IMR-90 (cell line): Measurements from ENCODE around the gene GK. TPM values are rescaled to one million over a fixed set of nuclear protein-coding genes. Genes with fewer than 3 reads are reported as not detected.

Source experiments
- ATAC-seq: fragments of 200-7000 bp; cut with Tn5 transposase; 2 replicates; pipeline ENCODE4 v1.9.1; 2020; ENCODE audit warnings: low read depth, mild to moderate bottlenecking, moderate library complexity
- BruUV-seq: library from RNA; stranded (reverse); fragments of 400-500 nt; replicated peaks from 2 replicates; lab custom pipeline; 2021; lab: Mats Ljungman, UMichigan
- CTCF ChIA-PET: fragments of 300-600 bp; formaldehyde crosslinking; extraction: SDS; loops from one replicate; lab custom pipeline; 2021; ENCODE audit warnings: antibody characterized with exemption; lab: Yijun Ruan, JAX
- POLR2A ChIA-PET: fragments of 300-600 bp; sonication (Branson Sonifier 250); formaldehyde crosslinking; loops from one replicate; lab custom pipeline; 2022; ENCODE audit warnings: antibody characterized with exemption; ENCODE audit not compliant: unreplicated experiment; lab: Charles Lee
- DNase-seq: peaks from one replicate; pipeline ENCODE4 v3.0.0; 2013
- H2AFZ ChIP-seq: replicated peaks from 2 replicates; pipeline ENCODE3; 2013; ENCODE audit warnings: low read length, mild to moderate bottlenecking; ENCODE audit not compliant: poor library complexity
- H2AK5ac ChIP-seq: 2 replicates; pipeline ENCODE4 v1.6.1; 2013; ENCODE audit warnings: low read depth, low read length, inconsistent platforms
- H2AK9ac ChIP-seq: replicated peaks from 2 replicates; pipeline ENCODE3; 2013; ENCODE audit warnings: mild to moderate bottlenecking, low read depth, low read length, moderate library complexity; ENCODE audit not compliant: poor library complexity
- H2BK120ac ChIP-seq: 2 replicates; pipeline ENCODE4 v1.6.1; 2013; ENCODE audit warnings: low read depth, low read length, inconsistent platforms
- H2BK15ac ChIP-seq: 3 replicates; pipeline ENCODE4 v1.6.1; 2013; ENCODE audit warnings: low read depth, low read length, inconsistent platforms
- H2BK20ac ChIP-seq: 2 replicates; pipeline ENCODE4 v1.6.1; 2013; ENCODE audit warnings: low read depth, mild to moderate bottlenecking, inconsistent platforms, low read length, moderate library complexity
- H2BK5ac ChIP-seq: 2 replicates; pipeline ENCODE4 v1.6.1; 2013; ENCODE audit warnings: mild to moderate bottlenecking, low read depth, low read length, inconsistent platforms; ENCODE audit not compliant: poor library complexity, severe bottlenecking
- H3K14ac ChIP-seq: replicated peaks from 2 replicates; pipeline ENCODE4 v1.6.1; 2013; ENCODE audit warnings: low read depth, low read length, inconsistent platforms
- H3K18ac ChIP-seq: 2 replicates; pipeline ENCODE4 v1.6.1; 2013; ENCODE audit warnings: low read depth, low read length, control low read depth
- H3K23ac ChIP-seq: 2 replicates; pipeline ENCODE4 v1.6.1; 2013; ENCODE audit warnings: low read depth, low read length, inconsistent platforms
- H3K27ac ChIP-seq: 2 replicates; pipeline ENCODE4 v1.5.1; 2013; ENCODE audit warnings: mild to moderate bottlenecking, control low read depth, low read length; ENCODE audit not compliant: insufficient read depth
- H3K27me3 ChIP-seq: 2 replicates; pipeline ENCODE4 v1.6.1; 2013; ENCODE audit warnings: low read length; ENCODE audit not compliant: control insufficient read depth, insufficient read depth
- H3K36me3 ChIP-seq: 2 replicates; pipeline ENCODE4 v1.6.1; 2013; ENCODE audit warnings: low read length, mixed read lengths; ENCODE audit not compliant: control insufficient read depth, insufficient read depth
- H3K4ac ChIP-seq: 2 replicates; pipeline ENCODE4 v1.6.1; 2013; ENCODE audit warnings: low read depth, low read length, inconsistent platforms
- H3K4me1 ChIP-seq: 2 replicates; pipeline ENCODE4 v1.6.1; 2013; ENCODE audit warnings: low read length, mixed read lengths; ENCODE audit not compliant: control insufficient read depth, insufficient read depth
- H3K4me2 ChIP-seq: 2 replicates; pipeline ENCODE4 v1.6.1; 2013; ENCODE audit warnings: low read depth, mild to moderate bottlenecking, control low read depth, low read length, moderate library complexity
- H3K4me3 ChIP-seq: 2 replicates; pipeline ENCODE4 v1.5.1; 2013; ENCODE audit warnings: low read depth, mild to moderate bottlenecking, control low read depth, low read length, moderate library complexity; ENCODE audit not compliant: insufficient read depth
- H3K56ac ChIP-seq: 2 replicates; pipeline ENCODE4 v1.6.1; 2013; ENCODE audit warnings: low read length, inconsistent platforms; ENCODE audit not compliant: insufficient read depth; ENCODE audit errors: extremely low read depth
- H3K79me1 ChIP-seq, 2 experiments: 2 replicates each; pipeline ENCODE4 v1.6.1; 2013; ENCODE audit warnings: low read length in 2 of 2, inconsistent platforms in 1 of 2, low read depth in 1 of 2
- H3K9ac ChIP-seq: 2 replicates; pipeline ENCODE4 v1.6.1; 2013; ENCODE audit warnings: low read depth, low read length, control low read depth
- H3K9me1 ChIP-seq: 2 replicates; pipeline ENCODE4 v1.6.1; 2013; ENCODE audit warnings: low read length, inconsistent platforms; ENCODE audit not compliant: insufficient read depth
- H3K9me3 ChIP-seq: 2 replicates; pipeline ENCODE4 v1.6.1; 2013; ENCODE audit warnings: low read length; ENCODE audit not compliant: control insufficient read depth, insufficient read depth
- H4K20me1 ChIP-seq: 2 replicates; pipeline ENCODE4 v1.6.1; 2013; ENCODE audit warnings: low read length, inconsistent platforms; ENCODE audit not compliant: insufficient read depth
- H4K5ac ChIP-seq: 2 replicates; pipeline ENCODE4 v1.6.1; 2013; ENCODE audit warnings: mild to moderate bottlenecking, low read depth, low read length, control low read depth
- H4K8ac ChIP-seq, 2 experiments: 2 replicates each; pipeline ENCODE4 v1.6.1; 2013; ENCODE audit warnings: low read depth in 2 of 2, low read length in 2 of 2, control low read depth in 1 of 2, inconsistent platforms in 1 of 2
- H4K91ac ChIP-seq: 2 replicates; pipeline ENCODE4 v1.6.1; 2013; ENCODE audit warnings: low read depth, low read length, inconsistent platforms; ENCODE audit not compliant: insufficient read depth
- BHLHE40 ChIP-seq: fragments of 150-350 bp; IDR thresholded peaks from 2 replicates; pipeline ENCODE4 v1.6.1; 2016; ENCODE audit warnings: mild to moderate bottlenecking, low read depth, low read length
- CHD1 ChIP-seq: IDR thresholded peaks from 2 replicates; pipeline ENCODE4 v1.6.1; 2012; ENCODE audit warnings: low read depth, low read length, improper control_type of control experiment
- FOS ChIP-seq: fragments of 150-350 bp; IDR thresholded peaks from 2 replicates; pipeline ENCODE4 v1.6.1; 2016; ENCODE audit warnings: low read depth, low read length
- MXI1 ChIP-seq: IDR thresholded peaks from 2 replicates; pipeline ENCODE4 v1.6.1; 2012; ENCODE audit warnings: low read depth, mild to moderate bottlenecking, low read length, moderate library complexity, borderline replicate concordance
- NFE2L2 ChIP-seq: fragments of 150-350 bp; IDR thresholded peaks from 2 replicates; pipeline ENCODE4 v1.6.1; 2016; ENCODE audit warnings: low read depth, mild to moderate bottlenecking, low read length
- POLR2A ChIP-seq: IDR thresholded peaks from 2 replicates; pipeline ENCODE4 v1.6.1; 2012; ENCODE audit warnings: mild to moderate bottlenecking, low read depth, low read length
- RAD21 ChIP-seq: IDR thresholded peaks from 2 replicates; pipeline ENCODE4 v1.6.1; 2012; ENCODE audit warnings: low read length, improper control_type of control experiment
- RCOR1 ChIP-seq: IDR thresholded peaks from 2 replicates; pipeline ENCODE4 v1.6.1; 2012; ENCODE audit warnings: mild to moderate bottlenecking, low read length, improper control_type of control experiment; ENCODE audit not compliant: insufficient replicate concordance
- SMC3 ChIP-seq: fragments of 150-350 bp; IDR thresholded peaks from 2 replicates; pipeline ENCODE4 v1.6.1; 2016; ENCODE audit warnings: low read depth, mild to moderate bottlenecking, antibody characterized with exemption, low read length, moderate library complexity
- WGBS, 2 experiments: methylation state at CpG; one replicate each; pipeline versions ENCODE4 v1.1.5 to v1.1.7; 2013; ENCODE audit warnings: missing lambda C conversion rate in 2 of 2; ENCODE audit not compliant: insufficient read length in 1 of 2; ENCODE audit errors: extremely low coverage in 2 of 2; 5-methylcytosine and 5-hydroxymethylcytosine counted together
- dilution Hi-C: fragments of 300-500 bp; cut with HindIII; formaldehyde crosslinking; loops from one replicate; pipeline ENCODE4 v1.14.3; 2018; ENCODE audit warnings: low sequenced_read_pairs; ENCODE audit not compliant: unreplicated experiment
- in situ Hi-C: fragments of 300-500 bp; cut with MboI; formaldehyde crosslinking; loops from 3 replicates; pipeline ENCODE4 v1.14.3; 2019; ENCODE audit warnings: low sequenced_read_pairs, inconsistent platforms, mixed read lengths
- intact Hi-C: fragments of 100-400 bp; cut with micrococcal nuclease; formaldehyde crosslinking; loops from 2 replicates; pipeline ENCODE4 v1.10.0; 2022
- polyA plus RNA-seq, 3 experiments: library from polyadenylated mRNA; depleted of rRNA; stranded (reverse); fragments of >200 nt; gene quantifications; 2 replicates each; pipeline ENCODE4 v1.2.3, GENCODE V29; 2012; ENCODE audit warnings: low replicate concordance in 1 of 3
- total RNA-seq: library from RNA; depleted of rRNA; stranded (reverse); fragments of >200 nt; gene quantifications from 2 replicates; pipeline ENCODE4 v1.2.3, GENCODE V29; 2012
- TF ChIP-seq, protein P1 (sequence below): fragments of 150-350 bp; IDR thresholded peaks from 2 replicates; pipeline ENCODE4 v1.6.1; 2016; ENCODE audit warnings: low read depth, mild to moderate bottlenecking, low read length, moderate library complexity, borderline replicate concordance

The GK gene
- total and polyA plus RNA-seq, 2 of the 4 experiments (the other 2 are of a cell fraction) = 7.6 to 9.3 TPM

GRCh38 chrX:30712214-30712613 is 59.0 kb downstream of the GK start:
- H3K27me3 ChIP-seq = no peaks in the 10 kb centered on the region
- no peak overlapping the region for H2AK9ac ChIP-seq
- no peaks in the 10 kb centered on the region for H4K20me1 ChIP-seq
- no peaks in the 10 kb centered on the region for H3K79me1 ChIP-seq
- dilution Hi-C loops = no loop called here
- no peak overlapping the region for H2AK5ac ChIP-seq
- no peak overlapping the region for H2BK5ac ChIP-seq
- H3K27ac ChIP-seq = no peak overlapping the region
- no peak overlapping the region for H2BK120ac ChIP-seq
- no peak overlapping the region for H3K9ac ChIP-seq
- in situ Hi-C loops = no loop called here
- no peak overlapping the region for H3K23ac ChIP-seq
- BruUV-seq = no TSS peak
- no peak for ATAC-seq
- no CpG with 5 or more reads among the region's 1 CpG for WGBS, 2 experiments
- DNase-seq = no peak
- ChIA-PET CTCF (interaction anchor here (0.7 kb wide), 1 partner anchor 199 kb away, joined by 4 read pairs; no protein-coding TSS in a partner anchor), POLR2A (no interaction called here)
- H3K9me3 ChIP-seq = no peaks in the 10 kb centered on the region
- H3K4me2 ChIP-seq = no peak overlapping the region
- no peak overlapping the region for H2BK20ac ChIP-seq
- H3K14ac ChIP-seq = no peak overlapping the region
- H3K18ac ChIP-seq = no peak overlapping the region
- H3K36me3 ChIP-seq = peaks cover 10% of the 10 kb centered on the region
- H2AFZ ChIP-seq = no peak overlapping the region
- no peak overlapping the region for H3K56ac ChIP-seq
- no peak overlapping the region for H2BK15ac ChIP-seq
- H3K9me1 ChIP-seq = peaks cover 2% of the 10 kb centered on the region; the same call in 1 of the 2 replicates
- intact Hi-C loops = loop anchor here (2.0 kb wide), 1 partner anchor 141 kb away; no protein-coding TSS in a partner anchor
- no peak overlapping the region for H4K8ac ChIP-seq
- no peaks in the 10 kb centered on the region for H3K4me1 ChIP-seq
- no peak overlapping the region for H3K4me3 ChIP-seq
- no peak overlapping the region for H4K91ac ChIP-seq
- H3K4ac ChIP-seq = no peak overlapping the region
- TF ChIP-seq POLR2A = no peak
- no peak for TF ChIP-seq NFE2L2
- no peak for TF ChIP-seq FOS
- TF ChIP-seq SMC3 = no peak
- TF ChIP-seq CHD1 = no peak
- TF ChIP-seq RCOR1 = no peak
- TF ChIP-seq MXI1 = no peak
- no peak for TF ChIP-seq BHLHE40
- TF ChIP-seq, protein P1, sequence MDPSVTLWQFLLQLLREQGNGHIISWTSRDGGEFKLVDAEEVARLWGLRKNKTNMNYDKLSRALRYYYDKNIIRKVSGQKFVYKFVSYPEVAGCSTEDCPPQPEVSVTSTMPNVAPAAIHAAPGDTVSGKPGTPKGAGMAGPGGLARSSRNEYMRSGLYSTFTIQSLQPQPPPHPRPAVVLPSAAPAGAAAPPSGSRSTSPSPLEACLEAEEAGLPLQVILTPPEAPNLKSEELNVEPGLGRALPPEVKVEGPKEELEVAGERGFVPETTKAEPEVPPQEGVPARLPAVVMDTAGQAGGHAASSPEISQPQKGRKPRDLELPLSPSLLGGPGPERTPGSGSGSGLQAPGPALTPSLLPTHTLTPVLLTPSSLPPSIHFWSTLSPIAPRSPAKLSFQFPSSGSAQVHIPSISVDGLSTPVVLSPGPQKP = no peak
- TF ChIP-seq RAD21 = no peak
- no peak overlapping the region for H4K5ac ChIP-seq
